ENCODE measurements around the gene CLASRP. TPM values are rescaled to one million over a fixed set of nuclear protein-coding genes. Genes with fewer than 3 reads are reported as not detected.

The CLASRP gene, protein sequence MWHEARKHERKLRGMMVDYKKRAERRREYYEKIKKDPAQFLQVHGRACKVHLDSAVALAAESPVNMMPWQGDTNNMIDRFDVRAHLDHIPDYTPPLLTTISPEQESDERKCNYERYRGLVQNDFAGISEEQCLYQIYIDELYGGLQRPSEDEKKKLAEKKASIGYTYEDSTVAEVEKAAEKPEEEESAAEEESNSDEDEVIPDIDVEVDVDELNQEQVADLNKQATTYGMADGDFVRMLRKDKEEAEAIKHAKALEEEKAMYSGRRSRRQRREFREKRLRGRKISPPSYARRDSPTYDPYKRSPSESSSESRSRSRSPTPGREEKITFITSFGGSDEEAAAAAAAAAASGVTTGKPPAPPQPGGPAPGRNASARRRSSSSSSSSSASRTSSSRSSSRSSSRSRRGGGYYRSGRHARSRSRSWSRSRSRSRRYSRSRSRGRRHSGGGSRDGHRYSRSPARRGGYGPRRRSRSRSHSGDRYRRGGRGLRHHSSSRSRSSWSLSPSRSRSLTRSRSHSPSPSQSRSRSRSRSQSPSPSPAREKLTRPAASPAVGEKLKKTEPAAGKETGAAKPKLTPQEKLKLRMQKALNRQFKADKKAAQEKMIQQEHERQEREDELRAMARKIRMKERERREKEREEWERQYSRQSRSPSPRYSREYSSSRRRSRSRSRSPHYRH
- 32.3 and 38.9 TPM in 2 replicates for total RNA-seq (2014; rRNA removed)
- percentile 69 among the genes with signal in this experiment for Bru-seq, nascent RNA
- percentile 77 among the genes with signal in this experiment for BruChase-seq, experiment 1, labeled RNA remaining after a 6-hour chase
- BruChase-seq, experiment 2, labeled RNA remaining after a 2-hour chase: percentile 71 among the genes with signal in this experiment
- long read RNA-seq, partial matches to known transcripts: 11 of 32 reads
- long read RNA-seq, other reads (novel, unspliced or antisense): 16 of 32 reads

DNA sequence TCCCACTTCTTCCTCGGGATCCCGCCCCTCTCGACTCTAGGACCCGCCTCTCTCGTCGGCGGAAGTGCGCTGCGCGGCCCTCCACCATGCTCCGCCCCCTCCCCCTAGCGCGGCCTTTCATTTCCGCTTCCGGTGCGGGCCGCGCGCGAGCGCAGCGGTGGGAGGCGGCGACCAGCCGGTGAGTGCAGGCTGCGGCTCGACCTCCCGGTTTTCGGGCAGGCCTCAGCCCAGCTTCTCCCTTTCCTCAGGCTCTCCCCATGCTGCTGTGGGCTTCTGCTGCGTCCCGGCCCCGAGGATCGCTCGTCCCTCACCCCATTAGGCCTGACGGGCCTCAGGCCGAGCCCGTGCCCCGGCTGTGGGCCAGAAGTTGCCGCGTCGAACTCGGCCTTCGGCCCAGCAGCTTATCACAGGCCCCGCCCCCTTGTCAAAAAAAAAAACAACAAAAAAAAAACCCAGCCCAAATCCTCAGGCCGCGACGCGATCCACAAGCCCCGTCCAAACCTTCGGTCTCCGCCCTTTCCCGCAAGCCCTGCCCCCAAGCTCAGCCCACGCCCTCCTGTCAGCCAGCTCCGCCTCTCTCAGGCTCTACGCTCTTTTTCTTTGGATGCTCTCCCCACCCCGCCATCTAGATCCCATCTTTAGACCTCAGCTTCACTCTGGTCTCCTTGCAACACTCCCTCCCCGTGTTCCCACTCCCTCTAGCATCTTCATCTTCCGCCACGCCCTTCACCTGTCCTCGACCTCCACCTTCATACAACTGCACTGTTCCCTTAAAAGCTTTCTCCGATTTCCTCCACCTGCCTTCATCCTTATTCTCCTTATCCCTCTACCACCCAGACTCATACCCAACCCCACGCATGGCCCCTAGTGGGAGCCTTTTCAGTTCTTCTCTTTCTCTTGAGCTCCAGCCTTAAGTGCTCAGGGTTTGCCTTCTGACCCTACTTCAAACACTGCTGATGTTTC lies at the start of gene CLASRP:
Gene CLASRP, plus strand, starts transcription at position 115 of the 963 bp plus-strand sequence. CDS start 1,168 bp downstream, outside the sequence.
- Histone ChIP-seq H3F3A (ENCODE audit: low read length, unreplicated experiment) (no peaks in the 10 kb centered on the region), H3K27ac (ENCODE audit: low read length) (peak within 1 kb of the TSS; percentile 78), H3K36me3 (ENCODE audit: low read depth, low read length) (peaks cover 5% of the 10 kb centered on the region), H2AFZ (ENCODE audit: low read length) (peak within 1 kb of the TSS; percentile 70), H3K4me1 (ENCODE audit: insufficient read depth, low read length) (peaks cover 9% of the 10 kb centered on the region), H3K79me2 (ENCODE audit: low read length) (peaks cover 43% of the 10 kb centered on the region), H3K9me3 (ENCODE audit: low read length) (no peaks in the 10 kb centered on the region), H3K9ac (ENCODE audit: low read length) (peak within 1 kb of the TSS; percentile 96), H3K4me3 (ENCODE audit: low read length) (peak within 1 kb of the TSS; percentile 94), H3K4me2 (ENCODE audit: low read length) (peak within 1 kb of the TSS; percentile 95), H4K20me1 (ENCODE audit: low read length) (peaks cover 13% of the 10 kb centered on the region), H3K27me3 (ENCODE audit: low read length) (no peaks in the 10 kb centered on the region), H3K9me2 (replicated peaks; ENCODE audit: low read length) (no peaks in the 10 kb centered on the region)
- intact Hi-C loops (cut with micrococcal nuclease): no loop called here
- DNase-seq: peak; percentile 82
- peak; percentile 95 for ATAC-seq
- no TSS peak for BruUV-seq (replicated peaks)
- ChIA-PET POLR2A (ENCODE audit: unreplicated experiment) (interaction anchor here (0.6 to 0.7 kb wide), 3 partner anchors 12 to 290 kb away, joined by 3 to 11 read pairs (median 4); no protein-coding TSS in a partner anchor), CTCF (interaction anchor here (0.6 to 1.2 kb wide), 5 partner anchors 21 to 135 kb away, joined by 3 to 9 read pairs (median 3); no protein-coding TSS in a partner anchor)
- TF ChIP-seq EZH2phosphoT487 (IDR thresholded peaks at IDR 0.05; ENCODE audit: borderline replicate concordance, low read length) (no peak), EZH2 (IDR thresholded peaks at IDR 0.05; ENCODE audit: low read length, unreplicated experiment) (no peak)
- TF ChIP-seq, protein P1, sequence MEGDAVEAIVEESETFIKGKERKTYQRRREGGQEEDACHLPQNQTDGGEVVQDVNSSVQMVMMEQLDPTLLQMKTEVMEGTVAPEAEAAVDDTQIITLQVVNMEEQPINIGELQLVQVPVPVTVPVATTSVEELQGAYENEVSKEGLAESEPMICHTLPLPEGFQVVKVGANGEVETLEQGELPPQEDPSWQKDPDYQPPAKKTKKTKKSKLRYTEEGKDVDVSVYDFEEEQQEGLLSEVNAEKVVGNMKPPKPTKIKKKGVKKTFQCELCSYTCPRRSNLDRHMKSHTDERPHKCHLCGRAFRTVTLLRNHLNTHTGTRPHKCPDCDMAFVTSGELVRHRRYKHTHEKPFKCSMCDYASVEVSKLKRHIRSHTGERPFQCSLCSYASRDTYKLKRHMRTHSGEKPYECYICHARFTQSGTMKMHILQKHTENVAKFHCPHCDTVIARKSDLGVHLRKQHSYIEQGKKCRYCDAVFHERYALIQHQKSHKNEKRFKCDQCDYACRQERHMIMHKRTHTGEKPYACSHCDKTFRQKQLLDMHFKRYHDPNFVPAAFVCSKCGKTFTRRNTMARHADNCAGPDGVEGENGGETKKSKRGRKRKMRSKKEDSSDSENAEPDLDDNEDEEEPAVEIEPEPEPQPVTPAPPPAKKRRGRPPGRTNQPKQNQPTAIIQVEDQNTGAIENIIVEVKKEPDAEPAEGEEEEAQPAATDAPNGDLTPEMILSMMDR (conservative IDR thresholded peaks at IDR 0.05; ENCODE audit: low read depth, low read length): no peak

DNA sequence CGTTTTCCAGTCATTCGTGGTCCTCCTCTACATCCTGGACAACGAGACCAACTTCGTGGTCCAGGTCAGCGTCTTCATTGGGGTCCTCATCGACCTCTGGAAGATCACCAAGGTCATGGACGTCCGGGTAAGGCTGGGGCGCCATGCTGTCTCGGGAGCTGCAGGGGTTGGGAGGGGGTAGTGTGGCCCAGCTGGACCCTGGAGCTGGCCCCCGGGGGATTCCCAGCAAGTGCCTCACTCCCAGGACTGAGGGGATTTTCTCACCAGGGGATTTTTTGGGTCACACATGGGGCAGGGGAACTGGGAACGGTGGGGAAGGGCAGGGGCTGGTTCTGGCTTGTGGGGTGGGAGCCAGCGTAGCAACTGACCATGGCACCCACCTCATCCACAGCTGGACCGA lies 48.4 kb upstream of the CLASRP start:
- BruUV-seq (replicated peaks): no TSS peak
- Histone ChIP-seq H3K79me2 (ENCODE audit: low read length) (no peaks in the 10 kb centered on the region), H4K20me1 (ENCODE audit: low read length) (no peaks in the 10 kb centered on the region), H3K9me2 (replicated peaks; ENCODE audit: low read length) (no peaks in the 10 kb centered on the region), H3K9me3 (ENCODE audit: low read length) (no peaks in the 10 kb centered on the region), H3K4me2 (ENCODE audit: low read length) (no peak overlapping the region), H2AFZ (ENCODE audit: low read length) (no peak overlapping the region), H3K27me3 (ENCODE audit: low read length) (no peaks in the 10 kb centered on the region), H3K27ac (ENCODE audit: low read length) (no peak overlapping the region), H3K9ac (ENCODE audit: low read length) (no peak overlapping the region), H3K4me3 (ENCODE audit: low read length) (no peak overlapping the region), H3K4me1 (ENCODE audit: insufficient read depth, low read length) (no peaks in the 10 kb centered on the region), H3K36me3 (ENCODE audit: low read depth, low read length) (peaks cover under 1% of the 10 kb centered on the region; the same call in 1 of the 2 replicates), H3F3A (ENCODE audit: low read length, unreplicated experiment) (no peaks in the 10 kb centered on the region)
- CTCF ChIA-PET: no interaction called here
- POLR2A ChIA-PET (ENCODE audit: unreplicated experiment): no interaction called here
- TF ChIP-seq, protein P1 (conservative IDR thresholded peaks at IDR 0.05; ENCODE audit: low read depth, low read length): no peak
- TF ChIP-seq EZH2 (IDR thresholded peaks at IDR 0.05; ENCODE audit: low read length, unreplicated experiment) (no peak), EZH2phosphoT487 (IDR thresholded peaks at IDR 0.05; ENCODE audit: borderline replicate concordance, low read length) (no peak)
- no peak for DNase-seq
- no peak for ATAC-seq
- intact Hi-C loops (cut with micrococcal nuclease): no loop called here

Data from PC-3 (cell line).